Calu3 (cell line): ENCODE measurements around the gene RAB3C. TPM values are rescaled to one million over a fixed set of nuclear protein-coding genes. Genes with fewer than 3 reads are reported as not detected.

Source experiments
- BruUV-seq: library from RNA; stranded (reverse); fragments of 400-500 nt; replicated peaks from 2 replicates; lab custom pipeline; 2021; lab: Mats Ljungman, UMichigan
- CTCF ChIA-PET: fragments of 300-600 bp; sonication (Branson Sonifier 250); formaldehyde crosslinking; loops from one replicate; lab custom pipeline; 2022; ENCODE audit warnings: antibody characterized with exemption; lab: Charles Lee
- DNase-seq: peaks from one replicate; pipeline ENCODE4 v3.0.0; 2022
- H3K27ac Mint-ChIP-seq: one replicate; pipeline ENCODE4 v1.8.0; 2022; ENCODE audit warnings: mixed read lengths; ENCODE audit not compliant: unreplicated experiment
- H3K27me3 Mint-ChIP-seq: one replicate; pipeline ENCODE4 v1.8.0; 2022; ENCODE audit warnings: mixed read lengths; ENCODE audit not compliant: unreplicated experiment
- H3K36me3 Mint-ChIP-seq: one replicate; pipeline ENCODE4 v1.8.0; 2022; ENCODE audit warnings: mild to moderate bottlenecking, moderate library complexity, mixed read lengths; ENCODE audit not compliant: insufficient read depth, unreplicated experiment
- H3K4me1 Mint-ChIP-seq: one replicate; pipeline ENCODE4 v1.8.0; 2022; ENCODE audit warnings: mild to moderate bottlenecking, low read depth, mixed read lengths; ENCODE audit not compliant: unreplicated experiment
- H3K4me3 Mint-ChIP-seq: one replicate; pipeline ENCODE4 v1.8.0; 2022; ENCODE audit warnings: mild to moderate bottlenecking, low read depth, moderate library complexity, mixed read lengths; ENCODE audit not compliant: unreplicated experiment
- H3K9me3 Mint-ChIP-seq: one replicate; pipeline ENCODE4 v1.8.0; 2022; ENCODE audit warnings: low read depth, mixed read lengths; ENCODE audit not compliant: unreplicated experiment
- CTCF ChIP-seq: fragments of 200-600 bp; IDR thresholded peaks from one replicate; pipeline ENCODE4 v1.8.0; 2022; ENCODE audit warnings: antibody characterized with exemption; ENCODE audit not compliant: unreplicated experiment
- intact Hi-C: fragments of 100-400 bp; cut with micrococcal nuclease; formaldehyde crosslinking; loops from one replicate; pipeline ENCODE4 v1.10.0; 2022; ENCODE audit not compliant: unreplicated experiment
- total RNA-seq: library from RNA; stranded (reverse); gene quantifications from 2 replicates; pipeline ENCODE4 v1.2.3, GENCODE V29; 2022

RAB3C gene
- total RNA-seq, 1 experiment from 2014 or later = not detected

- Mint-ChIP-seq H3K36me3 (no peaks in the 10 kb centered on the region), H3K27me3 (peaks cover 19% of the 10 kb centered on the region), H3K4me1 (no peaks in the 10 kb centered on the region), H3K27ac (no peak overlapping the region), H3K4me3 (no peak overlapping the region), H3K9me3 (no peaks in the 10 kb centered on the region)
- CTCF ChIA-PET = no interaction called here
- intact Hi-C loops = no loop called here
- no peak for DNase-seq
- no TSS peak for BruUV-seq
- no peak for TF ChIP-seq CTCF
Measured at GRCh38 chr5:58738336-58738735, 155.5 kb downstream of the RAB3C start.

- Mint-ChIP-seq H3K36me3 (no peaks in the 10 kb centered on the region), H3K4me3 (no peak overlapping the region), H3K9me3 (no peaks in the 10 kb centered on the region), H3K27ac (no peak overlapping the region), H3K27me3 (peaks cover 26% of the 10 kb centered on the region), H3K4me1 (no peaks in the 10 kb centered on the region)
- CTCF ChIA-PET = no interaction called here
- BruUV-seq = no TSS peak
- intact Hi-C loops = no loop called here
- no peak for TF ChIP-seq CTCF
- no peak for DNase-seq
Measured at GRCh38 chr5:58739051-58739450, 156.2 kb downstream of the RAB3C start.

DNA sequence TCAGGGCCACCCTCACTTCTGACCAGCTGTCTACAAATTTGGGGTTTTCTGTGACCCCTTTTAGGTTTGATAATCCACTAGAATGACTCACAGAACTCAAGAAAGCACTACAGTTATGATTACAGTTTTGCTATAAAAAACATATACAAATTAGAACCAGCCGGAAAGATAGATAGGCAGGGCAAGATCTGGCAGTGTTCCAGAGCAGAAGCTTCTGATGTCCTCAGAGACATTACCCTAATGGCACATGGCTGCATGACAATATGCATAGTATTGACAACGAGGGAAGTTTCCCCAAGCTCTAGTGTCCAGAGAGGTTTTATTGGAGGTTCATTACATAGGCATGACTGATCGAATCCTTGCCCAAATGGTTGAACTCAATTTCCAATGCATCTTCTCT lies 158.1 kb downstream of the RAB3C start:
- H3K27me3 Mint-ChIP-seq = peaks cover 45% of the 10 kb centered on the region
- no peak overlapping the region for H3K27ac Mint-ChIP-seq
- TF ChIP-seq CTCF = no peak
- H3K36me3 Mint-ChIP-seq = no peaks in the 10 kb centered on the region
- no peak overlapping the region for H3K4me3 Mint-ChIP-seq
- CTCF ChIA-PET = no interaction called here
- intact Hi-C loops = no loop called here
- no peak for DNase-seq
- H3K4me1 Mint-ChIP-seq = no peaks in the 10 kb centered on the region
- no TSS peak for BruUV-seq
- no peaks in the 10 kb centered on the region for H3K9me3 Mint-ChIP-seq

GRCh38 chr5:58745350-58745749 lies 162.5 kb downstream of the RAB3C start:
- intact Hi-C loops = no loop called here
- no peaks in the 10 kb centered on the region for H3K9me3 Mint-ChIP-seq
- TF ChIP-seq CTCF = no peak
- H3K27me3 Mint-ChIP-seq = peaks cover 36% of the 10 kb centered on the region
- H3K4me3 Mint-ChIP-seq = no peak overlapping the region
- H3K4me1 Mint-ChIP-seq = no peaks in the 10 kb centered on the region
- CTCF ChIA-PET = interaction anchor here (0.7 kb wide), 1 partner anchor 65 kb away, joined by 4 read pairs; no protein-coding TSS in a partner anchor
- H3K36me3 Mint-ChIP-seq = no peaks in the 10 kb centered on the region
- H3K27ac Mint-ChIP-seq = no peak overlapping the region
- no peak for DNase-seq
- BruUV-seq = no TSS peak
